Left ventricle myocardium superior (tissue), 1 donor: ENCODE data around the gene LAMA5. TPM values are rescaled to one million over a fixed set of nuclear protein-coding genes. Genes with fewer than 3 reads are reported as not detected.

Source experiments
- ATAC-seq: fragments of 200-7000 bp; cut with Tn5 transposase; one replicate; pipeline ENCODE4 v1.9.1; 2020; ENCODE audit warnings: mild to moderate bottlenecking, moderate library complexity
- DNase-seq: peaks from one replicate; pipeline ENCODE4 v3.0.0-alpha.2; 2020
- intact Hi-C: fragments of 100-400 bp; cut with micrococcal nuclease; formaldehyde crosslinking; loops from one replicate; pipeline ENCODE4 v1.11.0; 2022
- total RNA-seq: library from RNA; stranded (reverse); fragmentation: NEBNext Ultra II Directional; extraction: Animal tissue kit (Norgen Biotek cat#: 25700); gene quantifications from one replicate; pipeline ENCODE4 v1.2.1, GENCODE V29; 2021
- donor health status: DM: no; HTN: yes; CAD: no; lungs with severe emphysema.

The LAMA5 gene
- total RNA-seq, 1 donor from 2014 or later, result 110 TPM

DNA sequence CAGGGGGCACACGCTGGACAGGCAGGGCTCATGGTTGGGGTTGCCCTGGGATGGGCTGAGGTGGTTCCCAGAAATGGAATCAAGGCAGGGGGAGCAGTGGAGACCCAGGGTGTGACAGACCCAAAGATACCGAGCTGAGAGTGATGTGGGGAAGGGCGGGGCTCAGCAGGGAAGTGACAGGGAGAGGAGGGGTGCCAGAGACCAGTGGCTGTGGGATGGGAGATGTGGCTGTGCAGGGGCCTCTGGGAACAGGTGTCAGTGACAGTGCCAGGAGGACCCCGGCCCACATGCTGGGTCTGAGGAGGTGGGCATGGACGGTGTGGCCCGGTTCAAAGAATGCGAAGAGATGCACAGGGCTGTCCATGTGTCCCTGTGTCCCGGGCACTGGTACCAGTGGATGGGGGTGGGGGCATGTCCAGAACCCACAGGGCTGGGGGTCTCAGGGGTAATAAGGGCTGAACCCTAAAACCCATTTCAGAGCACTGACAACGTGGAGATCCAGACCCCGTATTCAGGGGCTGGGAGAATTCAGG lies 38.9 kb upstream of the LAMA5 start:
- DNase-seq (no peak), ATAC-seq (peak; percentile 41)
- intact Hi-C loops, result no loop called here

GRCh38 chr20:62405108-62405980 lies 38.2 kb upstream of the LAMA5 start:
- peak; percentile 42 for ATAC-seq
- intact Hi-C loops, result no loop called here
- DNase-seq, result peak; percentile 67

GRCh38 chr20:62404761-62405107 lies 37.6 kb upstream of the LAMA5 start:
- intact Hi-C loops, result no loop called here
- DNase-seq, result no peak
- no peak for ATAC-seq

- DNase-seq (no peak), ATAC-seq (no peak)
- intact Hi-C loops, result no loop called here
Measured at GRCh38 chr20:62404112-62404665, 37.1 kb upstream of the LAMA5 start.

GRCh38 chr20:62403331-62403730 lies 36.2 kb upstream of the LAMA5 start:
- intact Hi-C loops, result no loop called here
- ATAC-seq (no peak), DNase-seq (no peak)

DNA sequence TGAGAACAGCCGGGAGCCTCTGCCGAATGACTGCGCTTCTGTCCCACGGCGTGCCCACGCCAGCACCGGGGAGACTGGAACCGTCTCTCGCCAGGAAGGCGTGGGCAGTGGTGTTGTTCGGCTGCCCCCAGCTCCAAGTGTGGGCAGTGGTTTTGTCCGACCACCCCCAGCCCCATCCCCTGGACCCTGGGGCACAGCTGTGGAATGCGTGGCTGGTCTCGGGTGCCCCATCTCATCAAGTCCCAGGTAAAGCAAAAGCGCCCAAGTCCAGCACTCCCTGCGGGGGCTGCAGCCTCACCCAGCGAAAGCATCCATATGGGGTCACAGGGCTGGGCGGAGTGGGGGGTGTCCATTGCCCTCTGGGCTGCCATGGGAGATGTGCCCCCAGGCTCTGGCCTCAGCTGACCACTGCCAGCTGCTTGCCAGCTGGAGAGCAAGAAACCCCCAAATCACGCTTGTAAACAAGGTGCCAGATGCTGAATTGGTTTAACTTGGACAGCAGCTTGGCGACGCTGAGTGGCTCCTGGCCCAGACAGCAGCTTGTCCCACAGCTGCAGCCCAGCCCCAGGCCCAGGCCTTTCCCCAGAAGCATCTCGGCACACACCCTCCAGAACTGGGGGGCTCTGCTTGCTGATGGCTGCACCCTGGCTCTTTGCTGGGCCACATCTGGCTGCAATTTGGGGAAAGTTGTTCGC lies 35.5 kb upstream of the LAMA5 start:
- ATAC-seq, result no peak
- intact Hi-C loops, result no loop called here

DNA sequence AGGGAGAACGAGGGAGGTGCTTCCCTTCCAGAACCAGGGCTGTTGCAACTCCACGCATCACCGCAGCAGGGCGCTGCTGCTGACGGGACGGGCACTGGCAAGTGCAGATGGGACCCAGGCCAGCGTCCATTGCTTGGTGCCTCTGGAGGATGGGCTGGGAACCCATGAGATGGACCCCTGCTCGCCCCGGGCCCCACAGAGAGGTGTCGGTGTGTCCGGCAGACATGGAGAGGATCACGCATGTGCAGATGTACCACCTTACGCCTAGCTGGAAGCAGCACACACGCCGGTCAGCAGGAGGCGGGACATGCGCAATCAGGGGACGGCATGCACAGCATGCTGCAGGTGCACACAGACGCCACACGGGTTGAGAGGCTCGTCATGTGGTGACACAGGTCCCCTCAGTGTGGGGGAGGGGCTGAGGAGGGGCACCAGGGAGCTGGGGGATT lies 34.2 kb upstream of the LAMA5 start:
- ATAC-seq (no peak), DNase-seq (no peak)
- intact Hi-C loops, result no loop called here

More for the DNA sequence above, 35.5 kb upstream of the LAMA5 start:
- DNase-seq, result no peak

DNA sequence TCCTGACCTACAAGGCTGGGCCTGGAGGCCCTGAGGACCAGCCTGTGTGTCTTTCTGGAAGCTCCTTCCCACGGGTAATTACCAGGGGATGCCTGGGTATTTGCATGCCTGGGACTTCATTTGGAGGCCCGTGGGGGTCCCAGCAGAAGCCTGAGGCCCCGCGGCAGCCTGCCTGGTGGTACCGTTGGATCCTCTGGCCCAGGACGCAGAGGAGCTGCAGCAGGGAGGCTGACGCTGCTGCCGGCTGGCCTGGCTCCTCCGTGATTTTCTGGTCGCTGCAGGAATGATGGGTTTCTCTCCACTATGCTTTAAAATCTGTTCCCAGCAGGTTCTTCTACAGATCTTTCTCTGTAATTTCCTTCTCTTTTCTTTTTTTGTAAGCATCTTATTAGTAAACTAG lies 33.4 kb upstream of the LAMA5 start:
- no peak for DNase-seq
- no peak for ATAC-seq
- intact Hi-C loops, result no loop called here

DNA sequence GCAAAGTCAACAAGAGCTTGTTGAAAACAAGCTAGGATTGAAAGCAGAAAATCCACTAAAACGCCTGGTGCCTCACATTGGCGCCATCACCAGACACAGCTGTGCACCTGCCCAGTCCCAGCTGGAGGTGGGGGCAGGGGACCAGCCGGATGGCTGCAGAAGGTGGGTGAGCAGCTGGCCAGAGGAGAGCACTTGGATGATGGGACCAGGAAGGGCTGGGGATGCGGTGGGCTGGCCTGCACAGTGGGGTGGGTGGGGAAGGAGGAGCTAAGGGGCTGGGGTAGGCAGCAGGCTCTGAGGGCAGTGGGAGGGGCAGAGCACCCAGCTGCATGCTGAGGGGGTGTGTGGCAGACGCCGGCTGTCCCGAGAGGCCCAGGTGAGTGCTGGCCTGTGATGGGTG lies 32.9 kb upstream of the LAMA5 start:
- DNase-seq (no peak), ATAC-seq (no peak)
- intact Hi-C loops, result no loop called here

- DNase-seq (no peak), ATAC-seq (no peak)
- intact Hi-C loops, result no loop called here
Measured at GRCh38 chr20:62398120-62398821, 31.2 kb upstream of the LAMA5 start.

- intact Hi-C loops, result no loop called here
- ATAC-seq, result peak; percentile 7
- DNase-seq, result no peak
Measured at GRCh38 chr20:62396367-62397239, 29.5 kb upstream of the LAMA5 start.

- intact Hi-C loops, result no loop called here
- ATAC-seq, result no peak
- DNase-seq, result no peak
Measured at GRCh38 chr20:62395311-62396242, 28.5 kb upstream of the LAMA5 start.

GRCh38 chr20:62394248-62395245 lies 27.4 kb upstream of the LAMA5 start:
- no peak for DNase-seq
- intact Hi-C loops, result no loop called here
- ATAC-seq, result no peak

DNA sequence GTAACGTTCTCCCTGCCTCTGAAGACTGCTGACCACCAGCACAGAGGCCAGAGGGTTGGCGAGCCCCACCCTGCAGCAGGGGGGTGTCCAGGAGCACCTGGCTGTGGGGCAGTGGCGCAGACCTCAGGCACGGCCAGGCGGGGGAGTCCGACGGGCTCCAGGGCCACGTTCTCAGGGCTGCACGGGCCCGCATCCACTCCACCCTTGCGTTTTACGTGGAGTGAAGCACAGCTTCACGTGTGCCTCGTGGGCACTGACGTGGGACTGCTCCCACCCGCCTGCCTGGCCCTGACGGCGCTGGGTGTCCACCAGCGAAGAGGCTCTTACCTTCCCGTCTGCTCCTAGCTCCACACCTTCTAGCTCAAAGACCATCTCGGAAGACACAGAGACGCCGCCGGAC lies 26.7 kb upstream of the LAMA5 start:
- intact Hi-C loops, result no loop called here
- no peak for DNase-seq
- ATAC-seq, result no peak

DNA sequence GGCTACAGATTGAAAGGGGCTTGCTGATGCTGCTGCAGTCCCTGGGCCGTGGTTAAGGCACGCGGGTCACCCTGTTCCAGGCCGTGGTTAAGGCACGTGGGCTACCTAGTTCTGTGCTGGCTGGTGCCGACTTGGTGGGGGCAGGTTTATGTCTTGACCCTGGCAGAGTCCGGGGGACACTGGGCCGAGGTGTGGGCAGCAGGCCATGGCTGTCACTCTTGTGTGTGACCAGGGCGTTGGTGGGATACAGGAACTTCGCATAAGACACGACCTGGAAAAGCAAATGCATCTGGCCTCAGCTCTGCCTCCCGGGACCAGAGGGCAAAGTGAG lies 26.2 kb upstream of the LAMA5 start:
- no peak for ATAC-seq
- DNase-seq, result no peak
- intact Hi-C loops, result no loop called here

DNA sequence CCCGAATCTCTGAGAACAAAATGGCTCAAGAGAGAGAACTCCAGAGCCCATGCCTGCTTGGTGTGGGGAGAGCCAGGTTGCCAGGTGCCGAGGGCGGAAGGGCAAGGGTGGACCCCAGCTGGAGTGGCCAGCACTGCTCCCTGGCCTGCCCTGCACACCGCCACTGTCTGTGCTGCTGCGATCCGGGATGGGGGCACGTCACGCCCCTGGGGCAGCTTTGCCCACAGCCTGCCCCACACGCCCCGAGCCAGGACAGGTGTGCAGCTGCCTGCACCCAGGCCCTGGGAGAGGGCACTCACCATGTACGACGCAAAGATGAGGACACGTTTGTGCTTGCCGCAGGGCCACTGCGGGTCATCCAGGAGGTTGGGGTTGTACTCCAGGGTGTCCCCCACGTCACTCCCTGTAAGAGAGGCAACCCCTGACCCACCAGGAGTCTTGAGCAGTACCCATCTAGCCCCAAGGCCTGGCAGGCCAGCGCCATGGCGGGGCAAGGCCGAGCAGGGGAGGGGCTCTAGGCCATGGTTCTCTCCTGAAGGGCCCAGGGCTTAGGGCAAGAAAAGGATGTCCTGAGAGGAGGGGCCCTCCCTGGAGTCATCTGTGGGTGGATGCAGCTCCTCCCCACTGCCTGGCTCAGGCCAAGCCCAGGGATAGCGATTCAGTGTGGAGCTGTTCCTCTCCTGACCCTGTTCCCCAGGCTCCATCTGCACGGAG lies 25.7 kb upstream of the LAMA5 start:
- intact Hi-C loops, result no loop called here
- DNase-seq, result no peak
- ATAC-seq, result no peak
